ENCODE measurements around the gene ZNF335.

ZNF335 gene

GRCh38 chr20:46014517-46015396 is 42.8 kb upstream of the ZNF335 start:
- H3K27ac ChIP-seq: no peak overlapping the region

GRCh38 chr20:46013829-46014516 is 42.0 kb upstream of the ZNF335 start:
- H3K27ac ChIP-seq: no peak overlapping the region
- TF ChIP-seq, protein P1, sequence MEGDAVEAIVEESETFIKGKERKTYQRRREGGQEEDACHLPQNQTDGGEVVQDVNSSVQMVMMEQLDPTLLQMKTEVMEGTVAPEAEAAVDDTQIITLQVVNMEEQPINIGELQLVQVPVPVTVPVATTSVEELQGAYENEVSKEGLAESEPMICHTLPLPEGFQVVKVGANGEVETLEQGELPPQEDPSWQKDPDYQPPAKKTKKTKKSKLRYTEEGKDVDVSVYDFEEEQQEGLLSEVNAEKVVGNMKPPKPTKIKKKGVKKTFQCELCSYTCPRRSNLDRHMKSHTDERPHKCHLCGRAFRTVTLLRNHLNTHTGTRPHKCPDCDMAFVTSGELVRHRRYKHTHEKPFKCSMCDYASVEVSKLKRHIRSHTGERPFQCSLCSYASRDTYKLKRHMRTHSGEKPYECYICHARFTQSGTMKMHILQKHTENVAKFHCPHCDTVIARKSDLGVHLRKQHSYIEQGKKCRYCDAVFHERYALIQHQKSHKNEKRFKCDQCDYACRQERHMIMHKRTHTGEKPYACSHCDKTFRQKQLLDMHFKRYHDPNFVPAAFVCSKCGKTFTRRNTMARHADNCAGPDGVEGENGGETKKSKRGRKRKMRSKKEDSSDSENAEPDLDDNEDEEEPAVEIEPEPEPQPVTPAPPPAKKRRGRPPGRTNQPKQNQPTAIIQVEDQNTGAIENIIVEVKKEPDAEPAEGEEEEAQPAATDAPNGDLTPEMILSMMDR (conservative IDR thresholded peaks at IDR 0.05): peak; percentile 99
- TF ChIP-seq ZFX (IDR thresholded peaks at IDR 0.05): no peak

More at GRCh38 chr20:46014517-46015396, 42.8 kb upstream of the ZNF335 start:
- no peak for TF ChIP-seq ZFX (IDR thresholded peaks at IDR 0.05)
- TF ChIP-seq, protein P1 (conservative IDR thresholded peaks at IDR 0.05): no peak

GRCh38 chr20:46013322-46013828 is 41.4 kb upstream of the ZNF335 start:
- TF ChIP-seq, protein P1 (conservative IDR thresholded peaks at IDR 0.05): no peak
- TF ChIP-seq ZFX (IDR thresholded peaks at IDR 0.05): no peak
- H3K27ac ChIP-seq: no peak overlapping the region

DNA sequence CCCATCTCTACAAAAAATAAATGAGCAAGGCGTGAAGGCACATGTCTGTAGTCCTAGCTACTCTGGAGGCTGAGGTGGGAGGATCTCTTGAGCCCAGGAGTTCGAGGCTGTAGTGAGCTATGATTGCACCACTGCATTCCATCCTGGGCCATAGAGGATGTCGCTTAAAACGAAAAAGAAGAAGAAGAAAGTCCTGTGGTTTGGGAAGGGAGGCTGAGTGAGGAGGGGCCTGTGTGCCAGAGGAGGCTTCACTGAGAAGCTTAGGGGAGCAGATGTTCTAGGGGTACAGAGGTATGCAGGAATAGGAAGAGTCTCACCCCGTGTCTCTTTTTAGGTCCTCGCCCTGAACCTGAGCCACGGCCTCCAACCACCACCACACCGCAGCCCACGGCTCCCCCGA is 40.9 kb upstream of the ZNF335 start:
- no peak overlapping the region for H3K27ac ChIP-seq
- TF ChIP-seq ZFX (IDR thresholded peaks at IDR 0.05): no peak
- TF ChIP-seq, protein P1 (conservative IDR thresholded peaks at IDR 0.05): no peak

- TF ChIP-seq, protein P1 (conservative IDR thresholded peaks at IDR 0.05): peak; percentile 61
- TF ChIP-seq ZFX (IDR thresholded peaks at IDR 0.05): no peak
- no peak overlapping the region for H3K27ac ChIP-seq
These were observed 39.9 kb upstream of the ZNF335 start for GRCh38 chr20:46011631-46012482.

DNA sequence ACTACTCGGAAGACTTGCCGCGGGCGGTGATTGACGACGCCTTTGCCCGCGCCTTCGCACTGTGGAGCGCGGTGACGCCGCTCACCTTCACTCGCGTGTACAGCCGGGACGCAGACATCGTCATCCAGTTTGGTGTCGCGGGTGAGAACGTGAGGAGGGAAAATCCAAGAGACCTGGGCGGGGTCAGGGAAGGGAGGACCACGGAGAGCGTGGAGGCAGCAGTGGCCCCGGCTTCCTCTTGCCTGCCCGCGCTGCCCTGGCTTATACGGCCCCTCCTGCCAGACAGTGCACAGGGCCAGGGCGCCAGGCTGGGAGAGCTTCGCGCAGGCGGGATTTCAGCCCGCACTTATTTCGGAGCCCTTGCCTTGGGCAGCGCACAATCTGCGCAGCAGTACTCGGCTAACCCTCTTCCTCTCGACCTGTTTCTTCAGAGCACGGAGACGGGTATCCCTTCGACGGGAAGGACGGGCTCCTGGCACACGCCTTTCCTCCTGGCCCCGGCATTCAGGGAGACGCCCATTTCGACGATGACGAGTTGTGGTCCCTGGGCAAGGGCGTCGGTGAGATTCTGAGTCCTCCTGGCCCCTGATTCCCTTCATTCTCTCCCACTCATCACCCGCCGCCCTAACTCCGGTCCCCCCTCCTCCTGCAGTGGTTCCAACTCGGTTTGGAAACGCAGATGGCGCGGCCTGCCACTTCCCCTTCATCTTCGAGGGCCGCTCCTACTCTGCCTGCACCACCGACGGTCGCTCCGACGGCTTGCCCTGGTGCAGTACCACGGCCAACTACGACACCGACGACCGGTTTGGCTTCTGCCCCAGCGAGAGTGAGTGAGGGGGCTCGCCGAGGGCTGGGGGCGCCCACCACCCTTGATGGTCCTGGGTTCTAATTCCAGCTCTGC is 38.7 kb upstream of the ZNF335 start:
- TF ChIP-seq, protein P1 (conservative IDR thresholded peaks at IDR 0.05): no peak
- TF ChIP-seq ZFX (IDR thresholded peaks at IDR 0.05): no peak
- no peak overlapping the region for H3K27ac ChIP-seq
